Activated CD4-positive, alpha-beta T cell treated with anti-CD3 and anti-CD28 coated beads, Interleukin-10, Interleukin-2, amounts not matched to agents 100 ng/mL and 50 ng/mL, durations not matched to agents 16 hours and 8 hours (primary cell): Measurements from ENCODE around the gene OLIG2.
A peak's percentile ranks its signal among the peaks of the same experiment; 100 is the strongest.

Experiments used
- DNase-seq: peaks from one replicate; pipeline ENCODE4 v3.0.0-alpha.2; 2020

Gene OLIG2

DNA sequence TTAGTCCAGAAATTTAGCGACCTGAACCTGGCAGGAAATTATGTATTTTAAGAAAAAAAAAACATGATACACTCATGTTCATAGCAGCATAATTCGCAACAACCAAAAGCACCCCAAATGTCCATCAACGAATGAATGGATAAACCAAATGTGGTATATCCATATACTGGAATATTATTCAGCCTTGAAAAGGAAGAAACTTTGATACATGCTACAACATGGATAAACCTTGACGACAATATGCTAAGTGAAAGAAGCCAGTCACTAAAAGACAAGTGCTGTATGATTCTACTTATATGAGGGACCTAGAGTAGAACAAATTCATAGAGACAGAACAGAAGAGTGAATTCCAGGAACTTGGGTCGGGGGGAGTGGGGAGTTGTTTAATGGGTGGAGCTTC lies 43.5 kb downstream of the OLIG2 start:
- DNase-seq, result no peak

DNA sequence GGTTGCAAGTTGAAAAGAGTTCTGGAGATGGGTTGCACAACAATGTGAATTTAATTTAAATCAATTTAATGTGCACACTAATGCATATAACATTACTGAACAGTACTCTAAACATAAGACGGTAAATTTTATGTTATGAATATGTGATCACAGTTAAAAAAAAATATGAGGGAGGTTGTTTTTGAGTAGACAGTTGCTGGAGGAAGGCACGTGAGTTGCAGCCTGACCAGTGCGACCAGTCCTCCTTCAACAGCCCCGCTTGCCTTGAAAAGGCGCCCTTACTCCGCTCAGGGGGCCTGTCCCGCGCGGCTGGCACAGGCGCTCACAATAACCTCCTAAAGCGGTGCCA lies 43.9 kb downstream of the OLIG2 start:
- no peak for DNase-seq

DNA sequence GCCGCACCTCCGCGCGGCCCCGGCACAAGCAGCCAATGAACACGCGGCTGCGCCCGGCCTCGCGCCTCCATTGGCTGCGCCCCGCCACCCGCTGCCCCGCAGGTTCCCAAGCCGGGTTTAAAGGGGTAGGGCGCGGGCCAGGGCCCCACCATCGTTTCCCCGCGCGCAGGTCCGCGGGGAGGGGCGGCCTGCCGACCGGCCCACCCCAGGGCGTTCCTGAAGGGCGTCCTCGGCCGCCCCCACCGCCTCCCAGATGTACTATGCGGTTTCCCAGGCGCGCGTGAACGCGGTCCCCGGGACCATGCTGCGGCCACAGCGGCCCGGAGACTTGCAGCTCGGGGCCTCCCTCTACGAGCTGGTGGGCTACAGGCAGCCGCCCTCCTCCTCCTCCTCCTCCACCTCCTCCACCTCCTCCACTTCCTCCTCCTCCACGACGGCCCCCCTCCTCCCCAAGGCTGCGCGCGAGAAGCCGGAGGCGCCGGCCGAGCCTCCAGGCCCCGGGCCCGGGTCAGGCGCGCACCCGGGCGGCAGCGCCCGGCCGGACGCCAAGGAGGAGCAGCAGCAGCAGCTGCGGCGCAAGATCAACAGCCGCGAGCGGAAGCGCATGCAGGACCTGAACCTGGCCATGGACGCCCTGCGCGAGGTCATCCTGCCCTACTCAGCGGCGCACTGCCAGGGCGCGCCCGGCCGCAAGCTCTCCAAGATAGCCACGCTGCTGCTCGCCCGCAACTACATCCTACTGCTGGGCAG lies 44.4 kb downstream of the OLIG2 start, which contains the start of gene OLIG1:
OLIG1 (plus strand) TSS at position 148 of the 750 bp plus-strand sequence; CDS start at position 254, 106 bp downstream.
- peak; percentile 38 for DNase-seq

DNA sequence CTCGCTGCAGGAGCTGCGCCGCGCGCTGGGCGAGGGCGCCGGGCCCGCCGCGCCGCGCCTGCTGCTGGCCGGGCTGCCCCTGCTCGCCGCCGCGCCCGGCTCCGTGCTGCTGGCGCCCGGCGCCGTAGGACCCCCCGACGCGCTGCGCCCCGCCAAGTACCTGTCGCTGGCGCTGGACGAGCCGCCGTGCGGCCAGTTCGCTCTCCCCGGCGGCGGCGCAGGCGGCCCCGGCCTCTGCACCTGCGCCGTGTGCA lies 44.9 kb downstream of the OLIG2 start:
- no peak for DNase-seq

DNA sequence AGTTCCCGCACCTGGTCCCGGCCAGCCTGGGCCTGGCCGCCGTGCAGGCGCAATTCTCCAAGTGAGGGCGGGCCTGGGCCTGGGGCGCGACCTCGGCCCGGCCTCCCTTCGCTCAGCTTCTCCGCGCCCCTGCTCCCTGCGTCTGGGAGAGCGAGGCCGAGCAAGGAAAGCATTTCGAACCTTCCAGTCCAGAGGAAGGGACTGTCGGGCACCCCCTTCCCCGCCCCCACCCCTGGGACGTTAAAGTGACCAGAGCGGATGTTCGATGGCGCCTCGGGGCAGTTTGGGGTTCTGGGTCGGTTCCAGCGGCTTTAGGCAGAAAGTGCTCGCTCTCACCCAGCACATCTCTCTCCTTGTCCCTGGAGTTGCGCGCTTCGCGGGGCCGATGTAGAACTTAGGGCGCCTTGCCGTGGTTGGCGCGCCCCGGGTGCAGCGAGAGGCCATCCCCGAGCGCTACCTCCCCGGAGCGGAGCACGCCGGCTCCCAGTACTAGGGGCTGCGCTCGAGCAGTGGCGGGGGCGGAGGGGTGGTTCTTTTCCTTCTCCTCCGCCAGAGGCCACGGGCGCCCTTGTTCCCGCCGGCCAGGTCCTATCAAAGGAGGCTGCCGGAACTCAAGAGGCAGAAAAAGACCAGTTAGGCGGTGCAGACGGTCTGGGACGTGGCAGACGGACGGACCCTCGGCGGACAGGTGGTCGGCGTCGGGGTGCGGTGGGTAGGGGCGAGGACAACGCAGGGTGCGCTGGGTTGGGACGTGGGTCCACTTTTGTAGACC lies 45.4 kb downstream of the OLIG2 start:
- DNase-seq, result no peak

DNA sequence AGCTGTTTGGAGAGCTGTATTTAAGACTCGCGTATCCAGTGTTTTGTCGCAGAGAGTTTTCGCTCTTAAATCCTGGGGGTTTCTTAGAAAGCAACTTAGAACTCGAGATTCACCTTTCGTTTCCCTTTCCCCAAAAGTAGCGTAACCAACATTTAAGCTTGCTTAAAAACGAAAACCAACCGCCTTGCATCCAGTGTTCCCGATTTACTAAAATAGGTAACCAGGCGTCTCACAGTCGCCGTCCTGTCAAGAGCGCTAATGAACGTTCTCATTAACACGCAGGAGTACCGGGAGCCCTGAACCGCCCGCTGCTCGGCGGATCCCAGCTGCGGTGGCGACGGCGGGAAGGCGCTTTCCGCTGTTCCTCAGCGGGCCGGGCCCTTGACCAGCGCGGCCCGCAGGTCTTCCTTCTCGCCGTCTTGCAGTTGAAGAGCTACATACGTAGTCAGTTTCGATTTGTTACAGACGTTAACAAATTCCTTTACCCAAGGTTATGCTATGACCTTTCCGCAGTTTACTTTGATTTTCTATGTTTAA lies 46.1 kb downstream of the OLIG2 start:
- DNase-seq, result no peak

DNA sequence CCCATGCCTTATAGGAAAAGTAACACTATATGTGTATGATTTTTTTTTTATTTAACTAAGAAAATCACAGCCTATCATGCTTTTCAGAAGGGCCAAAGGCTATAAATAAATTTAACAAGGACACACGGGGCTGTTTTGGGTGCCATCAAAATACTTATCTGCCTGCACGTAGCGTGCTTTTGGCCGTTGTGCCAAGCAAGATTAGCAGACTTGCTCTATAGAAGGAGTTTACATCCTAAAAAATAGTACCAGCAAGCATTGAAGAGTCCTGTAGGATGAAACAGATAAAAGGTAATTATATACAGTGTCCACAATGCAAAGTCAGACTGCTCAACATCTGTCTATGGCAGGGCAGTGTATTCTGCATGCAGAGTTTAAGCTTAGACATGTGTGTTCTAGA lies 47.9 kb downstream of the OLIG2 start:
- DNase-seq, result no peak

DNA sequence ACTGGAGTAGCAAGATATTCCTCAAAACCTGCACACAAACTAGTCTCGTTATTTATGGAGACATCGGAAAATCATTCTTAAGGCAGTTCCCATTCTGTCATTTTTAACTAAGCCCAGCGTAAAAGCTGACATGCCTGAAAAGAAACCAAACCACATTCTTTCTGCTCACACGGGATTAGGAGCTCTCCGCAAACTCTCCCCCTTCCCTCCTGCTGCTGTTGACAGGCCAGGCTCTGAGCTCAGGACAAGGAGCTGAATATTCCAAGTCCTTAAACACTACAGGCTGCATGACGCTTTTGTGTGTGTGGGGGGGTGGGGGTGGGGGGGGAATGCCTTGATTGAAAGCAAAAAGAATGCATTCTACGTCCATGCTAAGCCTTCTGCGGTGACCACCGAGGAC lies 49.4 kb downstream of the OLIG2 start:
- no peak for DNase-seq

DNA sequence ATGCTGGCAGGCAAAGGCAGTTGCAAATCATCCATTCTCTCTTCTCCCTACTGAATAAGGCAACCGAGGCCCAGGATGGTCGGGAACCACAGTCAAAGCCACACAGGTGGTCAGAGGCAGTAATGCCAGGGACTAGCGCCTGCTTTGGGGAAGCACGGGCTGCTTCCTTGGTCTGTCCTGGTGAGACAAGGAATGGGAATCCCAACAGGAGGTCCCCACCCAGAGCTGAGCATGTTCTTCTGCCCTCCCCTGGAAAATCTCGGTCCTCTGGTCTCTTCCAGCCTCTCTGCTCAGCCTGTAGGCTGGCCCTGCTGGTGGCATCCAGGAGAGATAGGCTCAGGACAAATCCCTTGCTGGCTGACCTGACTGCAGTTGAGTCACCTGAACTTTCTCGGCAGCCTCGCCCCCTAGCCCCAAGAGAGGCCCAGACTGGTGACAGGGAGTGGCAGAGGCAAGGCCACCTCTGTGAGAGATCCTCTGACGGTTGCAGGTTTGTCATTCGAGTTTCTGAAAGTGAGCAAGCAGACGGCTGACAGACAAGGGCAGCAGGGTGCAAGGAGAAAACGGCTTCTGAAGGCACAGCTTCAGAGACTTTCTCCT lies 50.0 kb downstream of the OLIG2 start:
- DNase-seq, result no peak

DNA sequence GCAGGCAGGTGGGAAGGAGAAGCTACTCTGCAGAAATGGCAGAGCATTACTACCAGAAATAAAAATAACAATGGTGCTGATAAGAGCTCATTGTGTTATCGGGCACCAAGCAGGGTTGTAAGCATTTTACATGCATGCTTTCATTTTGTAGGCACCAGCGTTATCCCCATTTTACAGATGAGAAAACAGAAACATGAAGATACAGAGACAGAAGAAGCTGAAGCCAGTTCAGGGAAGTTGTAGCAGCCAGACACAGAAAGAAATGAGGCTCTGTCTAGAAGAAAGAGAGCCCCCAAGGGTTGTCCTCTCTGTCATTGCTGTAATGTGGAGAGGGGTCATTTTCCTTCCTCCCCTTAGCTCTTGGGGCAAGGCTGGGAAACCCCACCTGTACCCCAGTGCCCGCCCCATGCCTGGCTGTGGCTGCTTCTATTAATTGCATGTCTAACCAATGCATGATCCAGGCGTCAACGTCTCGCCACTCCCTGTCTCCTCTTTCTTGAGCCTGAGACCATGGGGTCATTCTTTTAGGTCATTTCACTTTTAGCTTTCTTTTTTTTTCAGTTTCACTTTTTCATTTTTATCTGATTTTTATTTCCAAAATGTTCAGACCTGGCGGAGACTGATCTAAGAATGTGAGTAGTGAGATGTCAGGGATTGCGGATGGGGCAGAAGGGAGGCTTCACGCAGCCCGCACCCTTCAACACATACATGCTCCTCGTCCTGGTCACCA lies 51.0 kb downstream of the OLIG2 start:
- DNase-seq, result no peak
